NB4 (cell line): ENCODE data around the gene KIAA1549.

Experiments
- CTCF ChIP-seq: IDR thresholded peaks from one replicate; pipeline ENCODE4 v1.5.1; 2012; ENCODE audit warnings: low read depth, low read length
- MAX ChIP-seq: IDR thresholded peaks from 2 replicates; pipeline ENCODE4 v1.6.1; 2011; ENCODE audit warnings: low read depth, low read length
- MYC ChIP-seq: IDR thresholded peaks from 2 replicates; pipeline ENCODE4 v1.6.1; 2011; ENCODE audit warnings: low read depth, low read length
- POLR2A ChIP-seq: IDR thresholded peaks from 2 replicates; pipeline ENCODE4 v1.6.1; 2011; ENCODE audit warnings: mild to moderate bottlenecking; ENCODE audit not compliant: insufficient read length; ENCODE audit errors: extremely low read depth

GRCh38 chr7:138963675-138964074 is 17.5 kb downstream of the KIAA1549 start:
- TF ChIP-seq POLR2A: no peak
- no peak for TF ChIP-seq CTCF
- no peak for TF ChIP-seq MYC
- TF ChIP-seq MAX: no peak
